HEK293 (cell line): ENCODE measurements around the gene RNF212.

ENCODE experiments used
- CTCF ChIP-seq: fragments of 450-650 bp; formaldehyde crosslinking; IDR thresholded peaks from 2 replicates; pipeline ENCODE4 v1.5.1; 2016; ENCODE audit warnings: missing biosample characterization, missing genetic modification characterization
- EGR2 ChIP-seq: fragments of 450-650 bp; formaldehyde crosslinking; IDR thresholded peaks from 2 replicates; pipeline ENCODE4 v1.5.1; 2016; ENCODE audit warnings: low read depth, missing biosample characterization, missing genetic modification characterization
- SP2 ChIP-seq: fragments of 450-650 bp; formaldehyde crosslinking; IDR thresholded peaks from 2 replicates; pipeline ENCODE4 v1.5.1; 2016; ENCODE audit warnings: missing biosample characterization, missing genetic modification characterization
- TSHZ1 ChIP-seq: fragments of 450-650 bp; formaldehyde crosslinking; IDR thresholded peaks from 2 replicates; pipeline ENCODE4 v1.5.1; 2016; ENCODE audit warnings: missing biosample characterization, missing genetic modification characterization, borderline replicate concordance
- ZBTB7A ChIP-seq: fragments of 450-650 bp; formaldehyde crosslinking; IDR thresholded peaks from 2 replicates; pipeline ENCODE4 v1.5.1; 2016; ENCODE audit warnings: low read depth, missing biosample characterization, missing genetic modification characterization
- ZNF214 ChIP-seq: fragments of 450-650 bp; formaldehyde crosslinking; IDR thresholded peaks from 2 replicates; pipeline ENCODE4 v1.5.1; 2017; ENCODE audit warnings: missing biosample characterization, mild to moderate bottlenecking, missing genetic modification characterization, borderline replicate concordance
- ZNF239 ChIP-seq: fragments of 450-650 bp; formaldehyde crosslinking; IDR thresholded peaks from 2 replicates; pipeline ENCODE4 v1.5.1; 2016; ENCODE audit warnings: missing biosample characterization, missing genetic modification characterization
- ZNF274 ChIP-seq, 2 experiments: fragments of 200-500 bp in 1 of 2; fragments of 450-650 bp in 1 of 2; sonication (Bioruptor generic) in 1 of 2; formaldehyde crosslinking in 1 of 2; IDR thresholded peaks; 2 replicates each; pipeline versions ENCODE4 v1.5.1 to v1.6.1; 2014 to 2016; ENCODE audit warnings: borderline replicate concordance in 1 of 2, inconsistent platforms in 1 of 2, low read length in 1 of 2, missing biosample characterization in 1 of 2, missing genetic modification characterization in 1 of 2
- ZNF560 ChIP-seq: fragments of 450-650 bp; formaldehyde crosslinking; IDR thresholded peaks from 2 replicates; pipeline ENCODE4 v1.5.1; 2017; ENCODE audit warnings: missing biosample characterization, missing genetic modification characterization, borderline replicate concordance
- TF ChIP-seq, protein P1 (sequence below): fragments of 450-650 bp; formaldehyde crosslinking; IDR thresholded peaks from 2 replicates; pipeline ENCODE4 v1.5.1; 2016; ENCODE audit warnings: missing biosample characterization, missing genetic modification characterization
- TF ChIP-seq, protein P2 (sequence below): fragments of 450-650 bp; formaldehyde crosslinking; IDR thresholded peaks from 2 replicates; pipeline ENCODE4 v1.5.1; 2017; ENCODE audit warnings: missing biosample characterization, missing genetic modification characterization

- TF ChIP-seq CTCF (tag by site-specific recombination) (no peak), ZNF274 (IDR thresholded peaks at IDR 0.05; ENCODE audit: low read length) (no peak), ZNF274 (tag by site-specific recombination; IDR thresholded peaks at IDR 0.05; ENCODE audit: borderline replicate concordance) (no peak), ZBTB7A (no peak), TSHZ1 (tag by site-specific recombination) (no peak), ZNF239 (tag by site-specific recombination) (no peak), SP2 (tag by site-specific recombination) (no peak), ZNF214 (tag by site-specific recombination) (no peak), ZNF560 (tag by site-specific recombination) (no peak), EGR2 (tag by site-specific recombination) (no peak)
- TF ChIP-seq, protein P1, sequence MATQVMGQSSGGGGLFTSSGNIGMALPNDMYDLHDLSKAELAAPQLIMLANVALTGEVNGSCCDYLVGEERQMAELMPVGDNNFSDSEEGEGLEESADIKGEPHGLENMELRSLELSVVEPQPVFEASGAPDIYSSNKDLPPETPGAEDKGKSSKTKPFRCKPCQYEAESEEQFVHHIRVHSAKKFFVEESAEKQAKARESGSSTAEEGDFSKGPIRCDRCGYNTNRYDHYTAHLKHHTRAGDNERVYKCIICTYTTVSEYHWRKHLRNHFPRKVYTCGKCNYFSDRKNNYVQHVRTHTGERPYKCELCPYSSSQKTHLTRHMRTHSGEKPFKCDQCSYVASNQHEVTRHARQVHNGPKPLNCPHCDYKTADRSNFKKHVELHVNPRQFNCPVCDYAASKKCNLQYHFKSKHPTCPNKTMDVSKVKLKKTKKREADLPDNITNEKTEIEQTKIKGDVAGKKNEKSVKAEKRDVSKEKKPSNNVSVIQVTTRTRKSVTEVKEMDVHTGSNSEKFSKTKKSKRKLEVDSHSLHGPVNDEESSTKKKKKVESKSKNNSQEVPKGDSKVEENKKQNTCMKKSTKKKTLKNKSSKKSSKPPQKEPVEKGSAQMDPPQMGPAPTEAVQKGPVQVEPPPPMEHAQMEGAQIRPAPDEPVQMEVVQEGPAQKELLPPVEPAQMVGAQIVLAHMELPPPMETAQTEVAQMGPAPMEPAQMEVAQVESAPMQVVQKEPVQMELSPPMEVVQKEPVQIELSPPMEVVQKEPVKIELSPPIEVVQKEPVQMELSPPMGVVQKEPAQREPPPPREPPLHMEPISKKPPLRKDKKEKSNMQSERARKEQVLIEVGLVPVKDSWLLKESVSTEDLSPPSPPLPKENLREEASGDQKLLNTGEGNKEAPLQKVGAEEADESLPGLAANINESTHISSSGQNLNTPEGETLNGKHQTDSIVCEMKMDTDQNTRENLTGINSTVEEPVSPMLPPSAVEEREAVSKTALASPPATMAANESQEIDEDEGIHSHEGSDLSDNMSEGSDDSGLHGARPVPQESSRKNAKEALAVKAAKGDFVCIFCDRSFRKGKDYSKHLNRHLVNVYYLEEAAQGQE (tag by site-specific recombination), result no peak
- TF ChIP-seq, protein P2, sequence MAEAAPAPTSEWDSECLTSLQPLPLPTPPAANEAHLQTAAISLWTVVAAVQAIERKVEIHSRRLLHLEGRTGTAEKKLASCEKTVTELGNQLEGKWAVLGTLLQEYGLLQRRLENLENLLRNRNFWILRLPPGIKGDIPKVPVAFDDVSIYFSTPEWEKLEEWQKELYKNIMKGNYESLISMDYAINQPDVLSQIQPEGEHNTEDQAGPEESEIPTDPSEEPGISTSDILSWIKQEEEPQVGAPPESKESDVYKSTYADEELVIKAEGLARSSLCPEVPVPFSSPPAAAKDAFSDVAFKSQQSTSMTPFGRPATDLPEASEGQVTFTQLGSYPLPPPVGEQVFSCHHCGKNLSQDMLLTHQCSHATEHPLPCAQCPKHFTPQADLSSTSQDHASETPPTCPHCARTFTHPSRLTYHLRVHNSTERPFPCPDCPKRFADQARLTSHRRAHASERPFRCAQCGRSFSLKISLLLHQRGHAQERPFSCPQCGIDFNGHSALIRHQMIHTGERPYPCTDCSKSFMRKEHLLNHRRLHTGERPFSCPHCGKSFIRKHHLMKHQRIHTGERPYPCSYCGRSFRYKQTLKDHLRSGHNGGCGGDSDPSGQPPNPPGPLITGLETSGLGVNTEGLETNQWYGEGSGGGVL (tag by site-specific recombination), result no peak
These were observed 16.5 kb downstream of the RNF212 start for GRCh38 chr4:1096841-1097240.
